Amniotic stem cell (primary cell): ENCODE measurements around the gene PEX13.
"Not testable (repeated sequence)": the region's sequence is repeated elsewhere in the genome, so short reads cannot be mapped to it uniquely, and the experiment has no call there.

Source experiments
- DNase-seq: peaks from one replicate; lab custom pipeline; 2025; lab: John Stamatoyannopoulos, UW

PEX13 gene

DNA sequence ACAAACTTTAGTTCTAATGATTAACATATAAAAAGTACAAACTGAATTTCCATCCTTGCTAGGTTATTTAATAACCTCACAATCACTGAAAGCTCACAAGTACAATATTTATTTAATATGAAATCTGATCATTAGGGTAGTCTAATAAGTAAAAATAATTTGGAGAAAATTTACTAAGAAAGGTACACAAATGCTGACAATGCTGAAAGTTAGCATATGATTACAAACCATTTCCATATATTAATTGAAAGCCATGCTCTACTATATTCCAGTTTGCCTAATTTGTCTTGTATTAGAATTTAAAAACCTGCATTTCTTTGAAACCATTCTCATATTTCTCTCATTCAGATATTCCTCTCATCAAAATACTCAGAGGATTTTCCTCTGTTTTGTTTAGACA is 8.2 kb upstream of the PEX13 start:
- DNase-seq = no peak

DNA sequence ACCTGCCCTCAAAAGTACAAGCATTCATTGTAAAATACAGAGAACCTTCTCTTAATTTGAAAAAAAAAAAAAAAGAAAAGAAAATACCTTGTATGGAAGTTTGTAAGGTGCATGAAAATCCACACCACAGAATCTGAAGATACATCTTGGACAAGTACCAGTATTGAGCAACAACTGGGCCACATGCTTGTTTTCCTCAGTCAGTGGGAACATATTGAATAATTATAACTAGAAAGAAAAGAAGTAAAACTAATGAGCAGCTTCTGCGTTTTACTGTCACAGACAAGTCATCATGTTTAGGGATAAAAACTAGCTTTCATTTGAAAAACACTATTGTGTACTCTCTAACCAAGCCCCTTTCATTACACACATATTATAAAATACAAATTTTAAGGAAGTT is 5.8 kb upstream of the PEX13 start:
- no peak for DNase-seq

DNA sequence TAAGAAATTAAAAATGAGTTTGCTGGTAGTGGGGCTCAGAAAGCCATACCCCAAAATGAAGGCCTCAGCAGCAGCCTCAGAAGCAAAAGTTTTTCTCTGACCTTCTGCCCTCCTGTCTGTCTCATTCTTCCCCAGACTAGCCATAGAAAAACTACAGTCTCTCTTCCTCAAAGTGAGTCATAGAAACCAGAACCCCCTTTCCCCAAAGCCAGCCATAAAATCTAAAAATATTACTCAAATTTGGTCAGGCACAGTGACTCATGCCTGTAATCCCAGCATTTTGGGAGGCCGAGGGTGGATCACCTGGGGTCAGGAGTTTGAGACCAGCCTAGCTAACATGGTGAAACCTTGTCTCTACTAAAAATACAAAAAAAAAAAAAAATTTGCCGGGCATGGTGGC is 5.2 kb upstream of the PEX13 start:
- DNase-seq = not testable (repeated sequence)

DNA sequence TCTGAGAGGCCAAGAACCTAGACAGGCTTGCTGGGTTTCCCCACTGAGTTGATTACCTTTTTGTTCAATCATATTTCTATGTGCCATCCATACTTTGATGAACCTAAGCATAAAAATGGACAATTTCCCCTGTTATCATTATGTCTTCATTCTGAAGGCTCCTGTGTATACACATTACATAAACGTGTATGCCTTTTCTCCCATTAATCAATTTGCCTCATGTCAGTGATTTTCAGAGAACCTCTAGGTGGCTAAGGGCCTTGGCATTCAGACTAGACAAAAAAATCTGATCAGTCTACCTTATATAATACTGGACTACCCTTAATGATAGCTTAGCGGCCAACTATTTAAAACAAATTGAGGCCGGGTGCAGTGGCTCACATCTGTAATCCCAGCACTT is 4.1 kb upstream of the PEX13 start:
- no peak for DNase-seq

DNA sequence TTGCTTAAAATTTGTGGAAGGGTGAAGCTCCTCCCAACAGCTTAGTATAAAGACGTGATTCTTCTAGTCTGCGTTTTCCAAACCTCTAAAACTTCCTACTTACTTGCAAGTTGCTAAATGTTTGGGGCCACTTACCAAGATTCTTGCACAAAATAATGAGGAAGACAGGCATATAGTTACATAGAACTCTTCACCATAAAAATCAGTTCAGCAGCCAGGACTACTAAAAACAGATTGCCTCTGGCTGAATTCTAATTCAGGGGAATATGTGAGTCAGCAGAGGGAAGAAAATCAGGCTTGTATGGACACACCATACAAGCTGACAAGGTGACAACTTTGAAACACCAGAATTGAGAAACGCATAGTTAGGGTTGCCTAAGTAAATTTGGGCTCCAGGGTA is 2.8 kb upstream of the PEX13 start:
- DNase-seq = no peak

DNA sequence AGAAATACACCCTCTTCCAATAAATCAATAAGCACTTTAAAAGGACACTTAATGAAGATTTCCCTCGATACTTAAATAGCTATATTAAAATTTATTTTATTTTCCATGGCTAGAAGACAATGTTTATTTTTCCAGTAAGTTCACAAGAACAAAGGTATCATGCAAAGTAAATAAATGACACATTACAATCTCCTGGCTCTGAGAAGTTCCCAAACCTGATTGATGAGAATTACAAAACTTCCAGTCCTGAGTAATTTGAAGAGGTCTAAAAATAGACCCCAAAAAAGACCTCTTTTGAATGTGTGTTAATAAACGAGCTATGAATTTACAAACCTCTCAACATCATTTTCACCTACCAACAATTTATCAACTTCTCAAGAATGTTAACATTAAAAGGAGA is 1.5 kb upstream of the PEX13 start:
- DNase-seq = no peak

DNA sequence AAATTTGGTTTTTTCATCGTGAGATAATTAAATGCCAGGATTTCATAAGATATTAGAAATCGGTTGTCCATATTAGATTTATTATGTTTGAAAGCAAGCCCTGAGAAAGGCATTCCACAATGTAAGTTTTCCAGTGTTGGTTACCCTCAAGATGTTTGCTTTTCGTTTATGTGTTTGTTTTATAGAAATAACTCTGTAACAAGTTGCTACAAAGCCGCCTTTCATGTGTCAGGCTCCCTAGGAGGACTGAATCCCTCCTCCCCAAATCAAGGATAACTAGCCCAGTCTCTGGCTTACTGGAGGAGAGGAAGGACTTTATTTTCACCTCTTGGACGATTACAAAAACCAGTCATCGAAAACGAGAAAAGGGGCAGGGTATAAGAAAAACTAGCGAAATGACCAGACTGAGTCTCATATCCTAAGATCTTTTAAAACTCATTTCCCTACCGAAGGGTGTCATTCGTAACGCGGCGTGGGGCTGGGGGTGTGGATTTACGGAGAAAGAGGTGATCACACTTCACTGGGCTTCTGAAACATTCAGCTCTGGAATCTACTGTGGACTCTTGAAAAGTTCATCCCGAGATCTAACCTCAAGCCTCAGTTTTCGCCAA is 1.0 kb upstream of the PEX13 start:
- no peak for DNase-seq

DNA sequence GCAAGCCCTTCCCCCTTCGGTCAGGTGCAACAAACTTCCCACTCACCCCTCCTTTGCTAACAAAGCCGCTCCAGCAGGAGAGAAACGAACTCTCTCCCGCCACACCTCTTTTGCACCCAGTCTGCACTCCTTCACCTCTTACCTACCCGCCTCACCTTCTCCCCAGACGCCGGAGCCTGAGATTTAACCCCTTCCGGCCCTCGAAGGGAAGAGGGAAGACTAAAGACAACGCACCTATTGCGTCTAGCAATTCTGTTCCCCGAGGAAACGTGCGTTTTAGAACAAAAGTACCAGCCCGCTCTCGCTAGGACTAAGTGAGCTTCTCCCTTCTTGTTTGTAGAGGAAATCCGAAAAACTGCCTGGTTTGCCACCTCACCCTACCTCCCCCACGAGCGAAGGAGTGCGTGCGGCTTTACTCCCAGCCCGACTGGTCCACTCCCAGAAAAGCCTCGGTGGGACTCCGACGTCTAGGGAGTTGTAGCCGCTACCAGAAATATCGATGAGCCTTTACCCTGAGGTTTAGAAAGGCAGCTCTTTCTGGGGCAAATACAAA is 441 bp upstream of the PEX13 start:
- DNase-seq = peak; percentile 35

DNA sequence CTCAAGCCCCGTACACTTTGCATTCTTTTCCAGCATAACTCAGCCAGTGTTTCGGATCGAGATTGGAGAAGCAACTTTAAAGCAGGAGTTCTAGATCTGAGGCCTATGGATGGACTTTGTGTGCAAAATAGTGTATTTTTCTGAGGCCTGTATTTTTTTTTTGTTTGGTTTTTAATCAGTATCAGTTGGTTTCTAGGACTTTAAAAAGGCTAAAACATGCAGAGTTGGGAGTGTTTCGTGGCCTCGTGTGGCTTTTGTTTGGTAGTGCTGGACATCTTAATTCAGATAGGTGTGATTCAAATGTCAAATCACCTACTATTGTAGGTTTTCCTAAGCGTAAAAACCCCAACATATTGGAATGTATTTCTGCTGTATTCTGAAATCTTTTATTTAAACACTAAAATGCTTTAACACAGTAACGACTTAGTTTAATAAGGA is 817 bp downstream of the PEX13 start:
- peak; percentile 6 for DNase-seq

DNA sequence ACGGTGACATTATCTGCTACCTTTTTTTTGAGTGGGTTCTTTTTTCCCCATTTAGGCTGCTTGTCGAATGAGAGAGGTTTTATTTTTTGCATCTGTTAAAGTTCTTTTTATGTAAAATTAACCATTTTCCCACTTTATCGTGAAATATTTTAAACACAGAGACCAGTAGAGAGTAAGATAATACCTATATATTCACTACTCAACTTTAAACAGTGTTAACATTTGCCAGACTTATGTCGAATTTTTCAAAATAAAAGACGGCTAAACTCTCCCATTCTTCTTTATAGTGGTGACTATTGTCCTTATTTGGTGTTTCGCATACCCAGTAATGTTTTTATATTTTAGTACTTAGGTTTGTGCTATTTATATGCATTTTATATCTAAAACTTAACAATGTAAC is 1.3 kb downstream of the PEX13 start:
- no peak for DNase-seq

DNA sequence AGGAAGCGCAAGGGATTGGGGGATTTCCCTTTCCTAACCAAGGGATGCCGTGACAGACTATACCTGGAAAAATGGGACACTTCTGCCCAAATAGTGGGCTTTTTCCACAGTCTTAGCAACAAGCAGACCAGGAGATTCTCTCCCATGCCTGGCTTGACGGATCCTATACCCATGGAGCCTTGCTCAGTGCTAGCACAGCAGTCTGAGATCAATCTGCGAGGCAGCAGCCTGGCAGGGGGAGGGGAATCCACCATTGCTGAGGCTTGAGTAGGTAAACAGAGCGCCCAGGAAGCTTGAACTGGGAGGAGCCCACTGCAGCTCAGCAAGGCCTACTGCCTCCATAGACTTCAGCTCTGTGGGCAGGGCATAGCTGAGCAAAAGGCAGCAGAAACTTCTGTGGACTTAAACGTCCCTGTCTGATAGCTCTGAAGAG is 3.7 kb downstream of the PEX13 start:
- no peak for DNase-seq

DNA sequence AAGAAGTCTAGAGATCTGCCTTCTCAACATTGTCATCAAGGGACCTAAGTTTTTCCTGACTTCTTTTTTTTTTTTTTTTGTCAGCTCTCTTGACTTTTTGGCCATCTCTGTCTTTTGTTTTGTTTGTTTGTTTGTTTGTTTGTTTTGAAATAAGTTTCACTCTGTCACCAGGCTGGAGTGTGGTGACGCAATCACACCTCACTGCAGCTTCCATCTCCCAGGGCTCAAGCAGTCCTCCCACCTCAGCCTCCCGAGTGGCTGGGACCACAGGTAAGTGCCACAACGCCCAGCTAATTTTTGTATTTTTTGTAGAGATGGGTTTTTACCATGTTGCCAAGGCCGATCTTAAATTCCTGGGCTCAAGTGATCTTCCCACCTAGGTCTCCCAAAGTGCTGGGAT is 6.2 kb downstream of the PEX13 start:
- no peak for DNase-seq

DNA sequence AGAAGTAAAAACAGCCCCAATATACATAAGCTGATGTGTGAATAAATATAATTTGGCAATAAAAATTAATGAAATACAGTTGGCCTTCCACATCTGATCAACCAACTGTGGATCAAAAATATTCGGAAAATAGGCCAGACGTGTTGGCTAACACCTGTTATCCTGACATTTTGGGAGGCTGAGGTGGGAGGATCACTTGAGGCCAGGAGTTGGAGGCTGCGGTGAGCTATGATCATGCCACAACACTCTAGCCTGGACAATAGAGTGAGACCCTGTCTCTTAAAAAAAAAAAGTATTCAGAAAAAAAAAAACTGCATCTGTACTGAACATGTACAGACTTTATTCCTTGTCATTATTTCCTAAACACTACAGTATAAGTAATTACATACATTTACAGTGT is 12.0 kb downstream of the PEX13 start:
- no peak for DNase-seq

DNA sequence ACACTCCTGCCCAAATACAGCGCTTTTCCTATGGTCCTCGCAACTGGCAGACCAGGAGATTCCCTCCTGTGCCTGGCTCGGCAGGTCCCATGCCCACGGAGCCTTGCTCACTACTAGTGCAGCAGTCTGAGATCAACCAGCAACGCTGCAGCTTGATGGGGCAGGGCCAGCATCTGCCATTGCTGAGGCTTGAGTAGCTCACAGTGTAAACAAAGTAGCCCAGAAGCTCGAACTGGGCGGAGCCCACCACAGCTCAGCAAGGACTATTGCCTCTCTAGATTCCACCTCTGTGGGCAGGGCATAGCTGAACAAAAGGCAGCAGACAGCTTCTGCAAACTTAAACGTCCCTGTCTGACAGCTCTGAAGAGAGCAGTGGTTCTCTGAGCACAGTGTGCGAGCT is 17.1 kb downstream of the PEX13 start:
- DNase-seq = not testable (repeated sequence)

DNA sequence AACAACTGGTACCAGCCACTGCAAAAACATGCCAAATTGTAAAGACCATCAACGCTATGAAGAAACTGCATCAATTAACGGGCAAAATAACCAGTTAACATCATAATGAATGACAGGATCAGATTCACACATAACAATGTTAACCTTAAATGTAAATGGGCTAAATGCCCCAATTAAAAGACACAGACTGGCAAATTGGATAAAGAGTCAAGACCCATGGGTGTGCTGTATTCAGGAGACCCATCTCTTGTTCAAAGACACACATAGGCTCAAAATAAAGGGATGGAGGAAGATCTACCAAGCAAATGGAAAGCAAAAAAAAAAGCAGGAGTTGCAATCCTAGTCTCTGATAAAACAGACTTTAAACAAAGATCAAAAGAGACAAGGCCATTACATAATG is 19.1 kb downstream of the PEX13 start:
- DNase-seq = not testable (repeated sequence)

DNA sequence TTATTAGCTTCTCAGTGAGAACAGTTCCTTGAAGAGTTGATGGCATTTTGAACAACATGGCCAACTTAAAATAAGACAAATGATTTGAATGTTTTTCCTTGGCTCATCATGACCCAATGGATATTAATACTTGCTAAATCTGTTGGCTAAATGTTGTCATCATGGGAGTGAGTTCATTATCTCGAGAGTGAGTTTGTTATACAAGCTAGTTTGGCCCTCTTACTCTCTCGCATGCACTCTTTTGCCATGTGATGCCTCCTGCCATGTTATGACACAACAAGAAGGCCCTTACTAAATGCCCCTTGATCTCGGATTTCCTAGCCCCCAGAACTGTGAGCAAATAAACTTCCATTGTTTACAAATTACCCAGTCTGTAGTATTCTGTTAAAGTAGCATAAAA is 25.3 kb downstream of the PEX13 start:
- DNase-seq = no peak

DNA sequence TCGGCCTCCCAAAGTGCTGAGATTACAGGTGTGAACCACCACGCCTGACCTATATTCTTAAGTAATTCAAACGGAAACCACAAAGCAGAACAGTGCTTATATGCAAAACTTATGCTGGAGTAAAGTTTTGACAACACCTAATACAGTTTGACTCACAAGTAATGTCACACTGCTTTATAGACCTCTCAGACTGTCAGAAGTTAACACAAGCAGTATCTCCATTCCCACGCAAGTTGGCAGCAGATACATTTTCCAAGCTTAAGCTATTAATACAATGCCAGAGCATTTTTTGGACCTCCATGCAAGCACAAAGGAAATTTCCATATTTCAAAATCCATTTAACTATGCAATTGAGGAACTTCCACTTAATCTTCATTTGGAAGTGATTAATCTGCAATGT is 27.1 kb downstream of the PEX13 start:
- no peak for DNase-seq

DNA sequence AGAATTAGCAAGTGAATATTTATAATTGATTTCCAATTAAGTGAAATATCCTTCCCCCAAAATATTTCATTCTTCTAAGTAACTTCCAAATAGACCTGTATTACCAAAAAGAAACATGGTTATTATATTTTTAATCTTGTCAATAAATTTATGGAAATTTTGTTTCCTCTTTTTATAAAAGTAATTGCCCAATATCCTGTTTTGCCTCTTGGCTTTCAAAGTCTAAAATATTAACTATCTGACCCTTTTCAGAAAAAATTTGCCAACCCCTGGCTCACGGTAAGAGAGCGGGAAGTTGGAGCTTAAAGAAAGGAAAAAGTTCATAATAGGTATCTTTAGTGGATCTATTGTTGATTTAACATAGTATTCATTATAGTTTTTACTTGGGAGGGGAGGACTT is 27.7 kb downstream of the PEX13 start:
- no peak for DNase-seq

DNA sequence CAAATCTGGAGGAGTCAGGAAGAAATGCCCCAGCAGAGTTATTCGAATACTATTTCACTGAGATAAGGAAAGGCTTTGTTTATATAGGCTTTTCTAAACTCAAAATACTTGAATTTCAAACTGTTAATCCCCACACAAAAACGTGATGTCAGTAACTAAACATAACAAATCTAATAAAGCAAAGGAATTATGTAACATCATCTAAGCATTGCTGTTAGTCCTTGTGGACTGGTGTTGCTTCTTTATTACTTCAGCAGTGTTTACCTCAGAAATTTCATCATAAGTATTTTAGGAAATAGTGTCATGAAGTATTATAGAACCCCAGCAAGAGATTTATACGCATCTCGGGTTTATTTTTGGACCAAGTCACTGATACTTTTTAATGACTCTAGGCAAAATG is 28.5 kb downstream of the PEX13 start:
- DNase-seq = no peak

DNA sequence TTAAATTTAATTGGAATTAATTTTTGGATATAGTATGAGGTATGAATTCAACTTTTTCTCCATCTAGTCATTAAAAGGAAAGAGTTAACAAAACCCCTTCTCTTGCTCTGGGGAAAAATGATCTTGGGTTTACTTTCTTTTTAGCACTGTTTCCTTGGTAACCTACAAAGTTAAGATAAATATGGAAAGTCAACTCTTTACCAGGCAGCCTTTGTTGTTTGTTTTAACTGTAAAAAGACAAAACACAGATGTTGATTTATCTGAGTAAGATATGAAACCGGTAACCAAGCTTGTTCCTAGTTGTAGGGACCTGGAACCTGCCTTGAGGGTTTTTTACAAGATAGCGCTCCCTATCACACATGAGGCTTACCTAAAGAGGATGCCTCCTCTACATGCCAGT is 38.0 kb downstream of the PEX13 start:
- DNase-seq = no peak

DNA sequence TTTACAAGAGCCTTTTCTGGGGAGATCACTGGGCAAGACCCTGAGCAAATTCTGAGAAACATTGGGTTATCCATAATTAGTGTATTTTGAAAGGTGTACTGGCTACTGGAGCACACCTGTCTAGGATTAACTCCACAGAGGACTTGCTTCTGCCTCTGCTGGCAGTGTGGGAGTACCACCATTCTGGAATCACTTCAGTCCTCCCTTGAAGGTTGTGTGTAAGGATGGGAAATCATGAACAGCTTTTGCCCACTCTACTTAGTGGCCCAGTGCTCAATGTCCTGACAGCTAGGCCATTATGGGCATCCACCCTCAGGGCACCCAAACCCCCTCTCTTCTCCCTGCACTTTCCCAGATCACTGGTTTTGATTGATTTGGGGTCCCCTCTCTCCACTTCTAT is 40.0 kb downstream of the PEX13 start:
- no peak for DNase-seq

DNA sequence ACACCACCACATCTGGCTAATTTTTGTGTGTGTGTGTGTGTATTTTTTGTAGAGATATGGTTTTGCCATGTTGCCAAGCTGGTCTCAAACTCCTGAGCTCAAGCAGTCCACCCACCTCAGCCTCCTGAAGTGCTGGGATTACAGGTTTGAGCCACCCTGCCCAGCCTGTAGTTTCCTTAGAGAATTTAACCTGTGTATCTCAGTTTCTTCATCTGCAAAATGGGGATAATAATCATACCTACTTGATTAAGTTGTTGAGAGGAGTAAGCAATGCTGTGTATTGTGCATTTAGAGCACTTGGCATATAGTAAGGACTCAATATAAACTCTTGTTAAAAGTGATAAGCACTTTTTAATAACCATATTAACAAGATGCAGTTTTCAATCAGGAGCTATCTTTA is 41.9 kb downstream of the PEX13 start:
- no peak for DNase-seq

DNA sequence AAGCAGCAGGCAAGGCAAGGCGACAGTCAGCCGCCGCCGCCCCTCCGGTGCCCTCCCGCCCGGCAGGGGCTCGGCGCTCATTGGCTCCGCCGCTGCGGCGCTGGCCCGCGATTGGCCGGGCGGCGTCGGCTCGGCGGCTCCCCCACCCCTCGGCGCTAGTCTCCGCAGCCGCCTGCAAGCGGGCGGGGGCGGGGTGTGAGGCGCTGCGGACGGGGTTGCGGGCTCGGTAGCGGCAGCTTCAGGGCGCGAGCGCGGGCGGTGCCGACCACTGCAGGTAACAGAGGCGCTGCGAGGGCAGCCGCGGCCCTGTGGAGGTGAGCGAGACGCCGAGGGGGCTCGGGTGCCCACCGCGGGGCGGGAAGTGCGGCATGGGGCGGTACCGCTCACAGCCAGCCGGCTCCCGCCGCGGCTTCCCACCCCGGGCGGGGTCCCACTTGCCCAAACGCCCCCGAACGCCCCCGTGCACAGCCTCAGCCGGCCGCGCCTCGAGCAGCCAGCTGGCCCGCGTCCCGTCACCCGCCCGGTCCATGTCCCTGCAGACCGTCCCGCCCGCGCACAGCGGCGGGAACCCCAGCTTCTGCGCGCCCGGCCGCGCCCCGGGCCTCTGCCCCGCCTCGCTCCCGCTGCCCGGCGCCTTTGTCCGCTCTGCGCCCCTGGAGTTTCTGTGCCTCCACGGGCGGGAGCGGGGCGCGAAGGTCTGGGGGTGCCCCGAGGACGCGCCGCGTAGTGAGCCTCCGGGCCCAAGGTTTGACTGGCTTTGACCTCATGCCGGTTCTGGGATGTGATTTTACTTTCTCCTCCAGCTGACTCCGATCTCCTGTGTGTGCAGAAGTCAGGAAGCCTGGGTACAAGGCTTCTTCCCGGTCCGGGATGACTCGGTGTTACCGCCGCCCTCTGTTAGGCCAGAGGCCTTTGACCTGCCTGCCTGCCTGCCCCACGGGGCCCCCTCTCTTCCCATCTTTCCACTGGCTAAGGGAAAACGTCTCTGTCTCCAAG is 48.5 kb downstream of the PEX13 start, which contains the start of gene SANBR:
TSS of gene SANBR (plus strand) at position 158 of the 996 bp plus-strand sequence. CDS start 4,480 bp downstream, outside the sequence.
- DNase-seq = peak; percentile 72
